Fibroblast of lung (primary cell): ENCODE results near the gene SLC25A3. TPM values are rescaled to one million over a fixed set of nuclear protein-coding genes. Genes with fewer than 3 reads are reported as not detected.

Experiments used
- DNase-seq, 2 donors: peaks; one replicate each; pipeline versions ENCODE4 v3.0.0 to v3.0.0-alpha.2; 2010; ENCODE audit warnings: low read depth in 2 of 2
- H2AFZ ChIP-seq: 2 replicates; pipeline ENCODE4 v1.5.1; 2012; ENCODE audit warnings: low read length, control low read depth, inconsistent platforms
- H3K27ac ChIP-seq: 2 replicates; pipeline ENCODE4 v1.5.1; 2011; ENCODE audit warnings: low read length, control low read depth; ENCODE audit not compliant: insufficient read depth
- H3K27me3 ChIP-seq: 2 replicates; pipeline ENCODE4 v1.5.1; 2011; ENCODE audit warnings: mild to moderate bottlenecking, low read length; ENCODE audit not compliant: control insufficient read depth, insufficient read depth
- H3K36me3 ChIP-seq: 2 replicates; pipeline ENCODE4 v1.5.1; 2011; ENCODE audit warnings: low read length; ENCODE audit not compliant: control insufficient read depth, insufficient read depth
- H3K4me1 ChIP-seq: 2 replicates; pipeline ENCODE4 v1.5.1; 2011; ENCODE audit warnings: low read length; ENCODE audit not compliant: control insufficient read depth, insufficient read depth; ENCODE audit errors: extremely low read depth
- H3K4me2 ChIP-seq: 2 replicates; pipeline ENCODE4 v1.5.1; 2011; ENCODE audit warnings: low read length, control low read depth; ENCODE audit not compliant: insufficient read depth; ENCODE audit errors: extremely low read depth
- H3K4me3 ChIP-seq, 4 experiments: fragments of 200-600 bp in 1 of 4; sonication (generic) in 1 of 4; replicated peaks in 1 of 4; 2 replicates each; pipeline ENCODE4 v1.5.1; 2011 to 2016; ENCODE audit warnings: low read length in 4 of 4, low read depth in 3 of 4, mild to moderate bottlenecking in 3 of 4, control low read depth in 2 of 4, inconsistent platforms in 1 of 4, mixed read lengths in 1 of 4; ENCODE audit not compliant: insufficient read depth in 1 of 4; ENCODE audit errors: control extremely low read depth in 1 of 4
- H3K79me2 ChIP-seq: 2 replicates; pipeline ENCODE4 v1.5.1; 2012; ENCODE audit warnings: mild to moderate bottlenecking, low read length, inconsistent platforms; ENCODE audit not compliant: control insufficient read depth, insufficient read depth
- H3K9ac ChIP-seq: 2 replicates; pipeline ENCODE4 v1.5.1; 2011; ENCODE audit warnings: mild to moderate bottlenecking, low read length, control low read depth; ENCODE audit not compliant: insufficient read depth
- H3K9me3 ChIP-seq: 2 replicates; pipeline ENCODE4 v1.5.1; 2012; ENCODE audit warnings: low read depth, low read length; ENCODE audit not compliant: control insufficient read depth, insufficient read depth
- H4K20me1 ChIP-seq: 2 replicates; pipeline ENCODE4 v1.5.1; 2011; ENCODE audit warnings: low read length; ENCODE audit not compliant: control insufficient read depth, insufficient read depth; ENCODE audit errors: extremely low read depth
- EZH2 ChIP-seq: IDR thresholded peaks from 2 replicates; pipeline ENCODE4 v1.5.1; 2012; ENCODE audit warnings: low read length, control low read depth, mild to moderate bottlenecking; ENCODE audit errors: missing control alignments
- polyA minus RNA-seq: library from RNA; depleted of rRNA, polyadenylated mRNA; stranded (reverse); fragments of >200 nt; gene quantifications from 2 replicates; pipeline ENCODE4 v1.2.3, GENCODE V29; 2011; ENCODE audit warnings: low replicate concordance
- polyA plus RNA-seq, 2 donors: library from polyadenylated mRNA; depleted of rRNA in 1 of 2; stranded (reverse) in 1 of 2; unstranded in 1 of 2; fragments of >200 nt; gene quantifications; 2 replicates each; pipeline ENCODE4 v1.2.1, GENCODE V29; 2011 to 2012; ENCODE audit warnings: missing spikeins in 1 of 2
- total RNA-seq: library from RNA; depleted of rRNA; stranded (reverse); fragments of >200 nt; gene quantifications from 2 replicates; pipeline ENCODE4 v1.2.1, GENCODE V29; 2014
- TF ChIP-seq, protein P1 (sequence below), 2 donors: IDR thresholded peaks in 1 of 2; conservative IDR thresholded peaks in 1 of 2; 1 replicate in 1 of 2; 2 replicates in 1 of 2; pipeline ENCODE4 v1.5.1; 2011 to 2012; ENCODE audit warnings: low read length in 2 of 2, control low read depth in 1 of 2, inconsistent platforms in 1 of 2, low read depth in 1 of 2, mild to moderate bottlenecking in 1 of 2

SLC25A3 gene
- total RNA-seq, result 535 and 541 TPM in 2 replicates
- polyA plus RNA-seq, result 999 and 1,157 TPM in 2 replicates
- polyA plus RNA-seq (2012), result 766 and 767 TPM in 2 replicates
- 181 and 224 TPM in 2 replicates for polyA minus RNA-seq

DNA sequence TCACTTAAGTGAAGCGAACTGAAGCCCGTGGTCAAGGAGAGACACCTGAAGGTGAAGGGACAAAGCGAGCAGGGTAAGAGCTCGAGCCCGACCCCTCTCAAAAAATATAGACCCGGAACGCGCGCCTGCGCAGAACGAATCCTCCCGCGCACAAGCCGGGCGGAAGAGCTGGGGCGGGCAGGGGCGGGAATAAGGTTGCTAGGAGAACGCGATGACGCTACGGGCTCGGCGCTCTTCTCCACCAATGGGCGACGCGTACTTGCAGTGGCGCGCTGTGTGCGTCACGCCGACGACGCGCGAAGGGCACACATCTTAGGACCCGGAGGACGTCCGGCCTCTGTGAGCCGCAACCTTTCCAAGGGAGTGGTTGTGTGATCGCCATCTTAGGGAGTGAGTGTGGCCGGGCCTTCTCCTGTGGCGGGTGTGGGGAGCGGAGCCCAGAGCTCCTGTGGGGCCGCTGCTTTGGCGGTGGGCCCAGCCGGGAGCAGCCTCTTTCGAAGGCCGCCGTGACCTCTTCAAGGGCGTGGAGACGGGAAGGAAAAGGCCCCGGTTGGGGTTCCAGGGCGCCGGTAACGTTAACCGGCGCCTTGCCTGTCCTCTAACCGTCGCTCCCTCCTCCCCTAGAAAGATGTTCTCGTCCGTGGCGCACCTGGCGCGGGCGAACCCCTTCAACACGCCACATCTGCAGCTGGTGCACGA, at the start of gene SLC25A3:
Gene SLC25A3 (plus strand): TSS at position 336 of the 699 bp plus-strand sequence. CDS start 293 bp downstream, at position 629.
- H4K20me1 ChIP-seq, result peaks cover 10% of the 10 kb centered on the region
- peak within 1 kb of the TSS; percentile 79 for H3K4me2 ChIP-seq
- no peaks in the 10 kb centered on the region for H3K27me3 ChIP-seq
- H3K27ac ChIP-seq, result peak within 1 kb of the TSS; percentile 98
- H3K9me3 ChIP-seq, result no peaks in the 10 kb centered on the region
- DNase-seq, result peak; percentile 97 to 99
- peak within 1 kb of the TSS; percentile 91 to 100 (median 98) for H3K4me3 ChIP-seq
- H3K79me2 ChIP-seq, result peaks cover 50% of the 10 kb centered on the region
- TF ChIP-seq, protein P1, sequence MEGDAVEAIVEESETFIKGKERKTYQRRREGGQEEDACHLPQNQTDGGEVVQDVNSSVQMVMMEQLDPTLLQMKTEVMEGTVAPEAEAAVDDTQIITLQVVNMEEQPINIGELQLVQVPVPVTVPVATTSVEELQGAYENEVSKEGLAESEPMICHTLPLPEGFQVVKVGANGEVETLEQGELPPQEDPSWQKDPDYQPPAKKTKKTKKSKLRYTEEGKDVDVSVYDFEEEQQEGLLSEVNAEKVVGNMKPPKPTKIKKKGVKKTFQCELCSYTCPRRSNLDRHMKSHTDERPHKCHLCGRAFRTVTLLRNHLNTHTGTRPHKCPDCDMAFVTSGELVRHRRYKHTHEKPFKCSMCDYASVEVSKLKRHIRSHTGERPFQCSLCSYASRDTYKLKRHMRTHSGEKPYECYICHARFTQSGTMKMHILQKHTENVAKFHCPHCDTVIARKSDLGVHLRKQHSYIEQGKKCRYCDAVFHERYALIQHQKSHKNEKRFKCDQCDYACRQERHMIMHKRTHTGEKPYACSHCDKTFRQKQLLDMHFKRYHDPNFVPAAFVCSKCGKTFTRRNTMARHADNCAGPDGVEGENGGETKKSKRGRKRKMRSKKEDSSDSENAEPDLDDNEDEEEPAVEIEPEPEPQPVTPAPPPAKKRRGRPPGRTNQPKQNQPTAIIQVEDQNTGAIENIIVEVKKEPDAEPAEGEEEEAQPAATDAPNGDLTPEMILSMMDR (conservative IDR thresholded peaks at IDR 0.05 in 1 of 2, IDR thresholded peaks at IDR 0.05 in 1 of 2; ENCODE audit: low read depth in 1 of 2, low read length in 2 of 2), result no peak
- no peak for TF ChIP-seq EZH2
- peak within 1 kb of the TSS; percentile 88 for H2AFZ ChIP-seq
- peak within 1 kb of the TSS; percentile 98 for H3K9ac ChIP-seq
- peaks cover 2% of the 10 kb centered on the region for H3K4me1 ChIP-seq
- no peaks in the 10 kb centered on the region for H3K36me3 ChIP-seq

DNA sequence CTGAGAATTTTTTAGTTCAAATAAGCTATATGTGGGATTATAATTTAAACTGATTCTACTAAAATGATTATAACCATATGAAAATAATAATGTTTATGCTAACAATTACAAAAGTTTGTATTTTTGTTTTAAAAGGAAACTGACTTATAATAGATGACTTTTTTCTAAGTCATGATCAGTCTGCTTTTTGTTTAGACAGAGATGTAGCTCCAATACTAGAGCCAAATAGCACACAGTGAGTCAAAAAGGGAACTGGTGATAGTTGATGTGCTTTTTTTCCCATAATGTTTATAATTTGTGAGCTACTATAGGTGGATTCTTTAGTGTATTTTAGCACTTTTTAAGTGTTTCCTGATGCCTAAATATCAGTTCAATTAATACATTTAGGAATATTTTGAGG, 49.8 kb upstream of the SLC25A3 start:
- Histone ChIP-seq H3K9ac (no peak overlapping the region), H3K4me2 (no peak overlapping the region), H3K4me1 (no peaks in the 10 kb centered on the region), H2AFZ (no peak overlapping the region), H3K27ac (no peak overlapping the region), H4K20me1 (no peaks in the 10 kb centered on the region), H3K36me3 (no peaks in the 10 kb centered on the region), H3K79me2 (peaks cover 4% of the 10 kb centered on the region), H3K4me3 (no peak overlapping the region), H3K27me3 (no peaks in the 10 kb centered on the region), H3K9me3 (no peaks in the 10 kb centered on the region)
- no peak for TF ChIP-seq EZH2
- TF ChIP-seq, protein P1 (conservative IDR thresholded peaks at IDR 0.05 in 1 of 2, IDR thresholded peaks at IDR 0.05 in 1 of 2; ENCODE audit: low read depth in 1 of 2, low read length in 2 of 2), result no peak
- no peak for DNase-seq

DNA sequence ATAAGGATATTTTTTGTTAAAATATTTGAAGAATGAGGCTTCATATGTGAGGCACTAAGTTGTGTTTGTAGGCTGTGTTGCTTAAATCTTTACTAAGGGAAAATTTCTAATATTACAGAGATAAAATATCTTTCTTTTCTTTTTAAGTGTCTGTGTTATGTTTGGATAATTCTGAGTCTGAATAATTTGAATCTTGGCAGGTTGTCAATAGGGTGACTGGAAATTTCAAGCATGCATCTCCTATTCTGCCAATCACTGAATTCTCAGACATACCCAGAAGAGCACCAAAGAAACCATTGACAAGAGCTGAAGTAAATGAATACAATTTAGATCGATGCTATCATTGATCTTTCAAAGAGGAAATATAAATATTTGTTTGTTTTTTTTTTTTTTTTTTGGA, 48.7 kb upstream of the SLC25A3 start:
- H3K4me2 ChIP-seq, result no peak overlapping the region
- no peaks in the 10 kb centered on the region for H3K36me3 ChIP-seq
- H3K9me3 ChIP-seq, result no peaks in the 10 kb centered on the region
- H4K20me1 ChIP-seq, result no peaks in the 10 kb centered on the region
- no peaks in the 10 kb centered on the region for H3K4me1 ChIP-seq
- no peak overlapping the region for H3K9ac ChIP-seq
- TF ChIP-seq, protein P1 (conservative IDR thresholded peaks at IDR 0.05 in 1 of 2, IDR thresholded peaks at IDR 0.05 in 1 of 2; ENCODE audit: low read depth in 1 of 2, low read length in 2 of 2), result no peak
- TF ChIP-seq EZH2, result no peak
- DNase-seq, result peak in 1 of 2 donors; percentile 37
- no peak overlapping the region for H3K27ac ChIP-seq
- no peak overlapping the region for H2AFZ ChIP-seq
- H3K79me2 ChIP-seq, result peaks cover 3% of the 10 kb centered on the region
- no peak overlapping the region for H3K4me3 ChIP-seq
- H3K27me3 ChIP-seq, result no peaks in the 10 kb centered on the region
